GM21515 (cell line): Measurements from ENCODE around the gene C22orf39.

Experiments used
- ATAC-seq: cut with Tn5 transposase; IDR thresholded peaks from one replicate; pipeline ENCODE4 v1.9.1; 2021; ENCODE audit not compliant: unreplicated experiment

C22orf39 gene

DNA sequence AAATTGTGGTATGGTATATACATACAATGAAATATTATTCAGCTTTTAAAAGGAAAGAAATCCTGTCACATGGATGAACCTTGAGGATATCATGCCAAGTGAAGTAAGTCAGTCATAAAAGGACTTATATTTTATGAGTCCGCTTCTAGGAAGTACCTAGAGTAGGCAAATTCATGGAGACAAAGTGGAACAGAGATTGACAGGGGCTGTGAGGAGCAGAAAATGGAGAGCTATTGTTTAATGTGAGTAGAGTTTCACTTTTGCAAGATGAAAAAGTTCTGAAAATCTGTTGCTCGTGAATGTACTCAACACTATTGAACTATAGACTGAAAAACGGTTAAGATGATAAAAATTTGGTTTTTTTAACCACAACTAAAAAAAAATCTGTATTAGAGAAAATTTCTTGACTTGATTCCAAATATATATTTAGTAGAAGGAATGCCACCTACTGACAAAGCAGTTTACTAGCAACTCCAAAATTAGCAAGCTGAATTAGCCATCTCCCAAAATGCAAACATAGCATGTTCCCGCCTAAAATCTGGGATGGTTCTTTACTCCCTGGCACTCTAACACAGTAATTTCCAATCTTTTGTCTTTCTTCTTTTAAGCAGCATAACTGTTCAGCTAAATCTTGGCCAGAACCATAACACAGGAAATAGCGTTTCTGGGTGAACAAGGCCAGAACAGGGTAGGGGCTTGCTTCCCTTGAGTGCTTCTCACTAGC lies 30.0 kb upstream of the C22orf39 start:
- no peak for ATAC-seq

DNA sequence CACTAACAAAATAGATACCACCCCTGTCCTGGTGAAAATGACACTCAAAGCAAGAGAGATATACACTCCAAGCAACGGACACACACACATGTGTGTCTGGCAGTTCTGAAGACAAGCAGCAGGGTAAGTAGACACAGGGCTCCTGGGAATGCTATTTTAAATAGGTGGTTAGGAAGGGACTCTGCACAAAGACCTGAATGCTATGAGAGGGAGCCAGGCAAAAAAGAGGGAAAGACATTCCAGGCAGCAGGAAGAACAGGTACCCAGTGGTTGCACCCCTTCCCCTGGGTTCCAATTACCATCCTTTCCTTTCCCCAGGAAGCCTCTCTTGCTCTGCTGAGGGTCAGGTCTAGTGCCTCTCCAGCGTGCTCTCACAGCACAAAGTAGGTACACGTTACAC lies 28.5 kb upstream of the C22orf39 start:
- no peak for ATAC-seq

DNA sequence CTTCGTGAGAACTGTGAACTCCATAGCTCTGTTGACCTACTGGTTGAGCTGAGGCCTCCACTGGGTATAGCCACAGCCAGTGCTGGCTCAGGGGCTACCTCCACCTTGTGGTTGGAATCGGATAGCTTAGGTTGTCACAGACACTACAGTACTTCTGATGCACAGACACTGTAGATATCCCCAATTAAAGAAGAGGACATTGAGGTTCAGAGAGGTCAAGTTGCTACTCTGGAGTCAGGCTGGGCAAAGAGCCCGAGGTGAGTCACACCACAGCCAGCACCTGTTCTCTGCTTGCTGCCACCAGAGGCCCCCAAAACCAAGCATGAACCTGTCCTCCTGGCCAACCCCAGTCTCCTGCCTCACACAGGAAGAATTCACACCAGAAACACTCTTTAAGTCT lies 26.1 kb upstream of the C22orf39 start:
- no peak for ATAC-seq

DNA sequence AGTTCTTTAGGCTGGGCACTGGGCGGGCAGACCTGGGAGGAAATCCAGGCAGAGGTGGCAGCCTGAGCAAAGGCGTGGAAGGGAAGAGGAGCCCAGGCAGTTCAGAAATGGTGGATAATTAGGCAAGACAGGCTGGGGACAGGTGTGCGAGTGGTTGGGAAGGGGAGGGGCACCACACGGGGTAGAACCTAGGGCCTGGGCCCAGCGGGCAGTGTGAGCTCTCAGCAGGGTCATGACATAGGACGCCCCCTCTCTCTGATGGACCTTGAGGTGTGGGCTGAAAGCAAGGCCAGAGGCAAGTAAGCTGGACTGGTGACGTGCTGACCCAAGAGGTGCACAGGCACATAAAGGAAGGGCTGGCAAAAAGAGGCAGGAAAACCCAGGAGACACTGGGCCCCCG lies 24.7 kb upstream of the C22orf39 start:
- ATAC-seq, result no peak

DNA sequence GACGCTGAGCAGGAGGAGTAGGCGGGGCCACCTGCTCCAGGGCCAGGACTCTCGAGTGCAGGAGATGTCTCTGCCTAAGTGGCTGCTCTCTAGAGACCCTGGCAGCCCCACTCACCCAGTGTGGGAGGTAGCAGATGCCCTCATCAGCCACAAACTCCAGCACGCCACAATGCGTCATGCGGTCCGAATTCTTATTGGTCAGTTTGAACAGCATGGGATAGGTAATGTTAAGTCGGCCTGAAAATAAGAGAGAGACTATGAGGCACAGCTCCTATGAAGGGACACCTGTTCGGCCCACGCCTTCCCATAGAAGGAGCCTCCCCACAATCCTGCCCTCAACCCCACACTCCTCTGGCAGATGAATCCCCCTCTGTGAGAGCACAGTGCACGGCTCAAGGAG lies 24.1 kb upstream of the C22orf39 start:
- no peak for ATAC-seq

DNA sequence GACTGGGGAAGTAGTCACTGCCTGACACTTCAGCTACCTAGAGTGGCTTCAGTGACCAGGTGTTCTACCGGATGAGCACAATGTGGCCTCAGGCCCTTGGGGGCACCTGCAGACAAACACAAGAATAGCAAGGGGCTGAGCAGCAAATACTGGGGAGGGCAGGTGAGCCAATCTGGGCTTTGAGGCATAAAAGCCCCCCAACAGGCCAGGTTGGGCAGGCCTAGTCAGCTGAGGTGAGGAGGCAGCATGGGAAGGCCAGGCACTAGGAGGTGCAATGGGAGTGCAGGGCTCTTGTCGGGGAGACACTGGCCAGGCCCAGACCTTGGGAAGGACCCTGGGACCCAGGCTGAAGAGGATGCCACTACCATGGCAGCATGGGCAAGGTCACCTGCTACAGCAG lies 22.5 kb upstream of the C22orf39 start:
- no peak for ATAC-seq

DNA sequence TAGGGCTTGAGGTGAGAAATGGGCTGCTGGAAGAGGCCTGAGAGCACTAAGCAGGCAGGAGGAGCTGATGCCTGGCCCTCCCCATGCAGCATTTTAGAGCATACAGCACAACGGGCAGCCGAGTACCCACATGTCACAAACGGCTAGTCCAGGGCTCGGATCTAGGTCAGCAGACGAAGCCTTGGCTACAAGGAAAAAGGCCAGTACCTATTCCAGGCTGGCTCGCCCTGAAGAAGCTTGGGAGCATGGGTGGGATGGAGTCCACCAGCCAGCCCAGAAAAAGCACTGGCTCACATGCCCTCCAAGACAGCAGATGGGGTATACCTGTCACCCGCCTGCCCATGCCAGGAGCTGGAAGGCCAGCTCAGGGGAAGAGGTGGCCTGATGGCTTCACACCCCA lies 21.9 kb upstream of the C22orf39 start:
- ATAC-seq, result no peak

DNA sequence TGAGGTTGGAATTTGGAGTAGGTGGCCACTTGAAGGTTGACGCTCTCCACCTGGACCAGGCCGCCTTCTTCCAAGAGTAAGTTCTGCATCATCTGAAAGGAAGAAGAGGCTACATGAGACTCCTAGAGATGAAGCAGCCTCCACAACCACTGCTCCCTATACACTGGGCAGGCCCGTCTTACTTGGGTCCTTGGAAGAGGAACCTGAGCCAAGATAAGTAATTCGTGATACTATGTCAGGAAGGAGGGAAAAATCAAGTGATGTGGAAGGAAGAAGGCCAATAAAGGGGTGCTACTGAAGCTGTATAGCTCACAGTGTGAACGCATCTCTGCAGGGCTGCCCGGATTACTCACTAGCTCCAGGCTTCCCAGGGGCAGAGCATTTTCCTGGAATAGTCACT lies 20.4 kb upstream of the C22orf39 start:
- ATAC-seq, result no peak

DNA sequence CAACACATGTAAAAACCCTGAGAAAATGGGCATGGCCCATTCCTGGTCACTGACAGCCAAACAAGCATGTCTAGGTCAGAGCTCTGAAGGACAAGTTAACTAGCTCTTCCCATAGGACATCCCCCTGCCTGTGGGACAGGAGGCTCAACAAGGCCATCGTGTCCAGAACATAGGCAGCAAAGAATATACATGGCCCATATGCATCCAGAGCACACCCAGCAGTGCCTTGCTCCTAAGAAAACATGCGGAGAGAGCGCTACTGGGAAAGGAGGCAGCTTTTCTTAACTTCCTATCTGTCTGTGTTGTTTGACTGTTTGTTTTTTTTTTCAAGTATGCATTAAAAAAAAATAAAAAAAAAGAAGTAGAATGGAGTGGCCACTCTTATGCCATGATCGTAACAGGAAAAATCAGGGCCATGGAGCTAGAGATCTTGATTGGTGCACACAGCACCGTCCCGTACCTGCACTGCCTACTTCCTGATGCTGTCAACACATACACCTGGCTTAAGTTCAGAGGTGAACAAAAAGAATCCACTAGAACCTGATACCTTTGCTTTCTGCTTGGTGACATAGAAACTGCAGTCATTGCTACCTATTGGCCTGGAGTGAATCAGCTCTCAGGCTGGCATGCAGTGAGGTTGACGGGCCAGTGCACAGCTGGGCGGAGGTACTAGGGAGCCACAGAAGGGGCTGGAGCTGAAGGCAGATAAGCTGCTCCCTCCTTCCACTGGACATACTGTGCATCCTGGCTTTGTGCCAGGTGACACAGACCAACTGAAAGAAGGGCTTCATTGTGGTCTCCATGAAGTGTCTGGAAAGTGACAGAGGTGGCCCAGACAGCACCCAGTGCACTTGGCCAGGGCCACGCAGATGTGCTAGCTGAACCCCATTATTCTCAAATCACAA lies 19.6 kb upstream of the C22orf39 start:
- no peak for ATAC-seq

DNA sequence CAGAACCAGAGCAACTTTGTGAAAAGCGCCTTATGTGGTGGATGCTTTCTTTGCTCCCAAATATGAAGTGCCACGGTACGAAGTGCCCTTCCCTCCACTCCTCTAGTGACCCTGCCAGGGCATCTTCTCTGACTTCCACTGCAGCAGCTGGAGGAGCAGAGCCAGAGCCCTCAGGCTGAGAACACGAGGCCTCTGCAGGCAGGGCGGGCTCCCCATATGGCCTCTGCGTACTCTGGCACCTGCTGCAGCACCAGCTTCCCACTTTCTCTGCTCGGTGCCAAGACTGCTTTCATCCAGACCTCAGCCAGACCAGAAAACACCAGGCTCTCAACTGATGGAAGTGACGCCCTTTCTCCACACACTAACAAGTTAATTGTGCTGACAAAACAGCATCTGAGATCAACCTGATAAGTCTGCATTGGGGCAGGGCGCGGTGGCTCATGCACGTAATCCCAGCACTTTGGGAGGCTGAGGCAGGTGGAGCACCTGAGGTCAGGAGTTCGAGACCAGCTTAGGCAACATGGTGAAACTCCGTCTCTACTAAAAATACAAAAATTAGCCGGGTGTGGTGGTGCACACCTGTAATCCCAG lies 18.7 kb upstream of the C22orf39 start:
- ATAC-seq, result no peak

DNA sequence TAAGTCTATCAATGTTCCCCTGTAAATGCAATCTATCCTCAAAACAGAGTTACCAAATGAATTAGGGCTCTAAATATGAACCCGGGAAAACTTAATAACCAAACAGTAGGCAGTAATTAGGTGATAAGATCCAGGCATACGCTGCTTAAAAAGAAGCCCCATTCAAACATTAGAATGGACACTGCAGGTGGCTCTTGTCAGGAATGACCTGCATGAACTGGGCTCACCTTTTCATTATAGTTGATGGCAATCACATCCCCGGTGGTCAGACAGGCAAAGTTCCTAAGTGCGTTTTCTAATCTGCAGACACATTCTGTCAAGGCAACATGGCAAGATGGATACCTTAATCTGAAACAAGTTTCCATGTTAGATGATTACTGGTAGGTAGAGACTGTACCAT lies 17.5 kb upstream of the C22orf39 start:
- no peak for ATAC-seq

DNA sequence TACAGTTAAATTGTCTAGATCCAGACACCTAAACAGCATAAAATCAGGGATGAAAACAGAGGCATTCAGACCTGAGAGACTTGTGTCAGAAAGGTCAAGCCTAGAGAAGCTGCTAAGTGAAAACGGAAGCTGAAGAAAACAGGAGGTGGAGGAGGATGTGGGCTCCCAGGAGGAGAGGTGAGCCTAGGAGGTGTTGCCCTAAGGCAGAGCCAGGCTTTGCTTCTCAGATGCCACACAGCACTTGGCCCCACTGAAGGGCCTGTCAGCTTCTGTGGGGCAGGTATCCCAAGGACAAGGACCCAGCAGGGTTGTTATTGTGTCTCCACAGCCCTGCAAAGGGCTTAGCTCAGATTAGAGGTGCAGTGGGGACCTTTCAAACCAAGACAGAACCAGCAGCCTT lies 17.0 kb upstream of the C22orf39 start:
- ATAC-seq, result no peak

DNA sequence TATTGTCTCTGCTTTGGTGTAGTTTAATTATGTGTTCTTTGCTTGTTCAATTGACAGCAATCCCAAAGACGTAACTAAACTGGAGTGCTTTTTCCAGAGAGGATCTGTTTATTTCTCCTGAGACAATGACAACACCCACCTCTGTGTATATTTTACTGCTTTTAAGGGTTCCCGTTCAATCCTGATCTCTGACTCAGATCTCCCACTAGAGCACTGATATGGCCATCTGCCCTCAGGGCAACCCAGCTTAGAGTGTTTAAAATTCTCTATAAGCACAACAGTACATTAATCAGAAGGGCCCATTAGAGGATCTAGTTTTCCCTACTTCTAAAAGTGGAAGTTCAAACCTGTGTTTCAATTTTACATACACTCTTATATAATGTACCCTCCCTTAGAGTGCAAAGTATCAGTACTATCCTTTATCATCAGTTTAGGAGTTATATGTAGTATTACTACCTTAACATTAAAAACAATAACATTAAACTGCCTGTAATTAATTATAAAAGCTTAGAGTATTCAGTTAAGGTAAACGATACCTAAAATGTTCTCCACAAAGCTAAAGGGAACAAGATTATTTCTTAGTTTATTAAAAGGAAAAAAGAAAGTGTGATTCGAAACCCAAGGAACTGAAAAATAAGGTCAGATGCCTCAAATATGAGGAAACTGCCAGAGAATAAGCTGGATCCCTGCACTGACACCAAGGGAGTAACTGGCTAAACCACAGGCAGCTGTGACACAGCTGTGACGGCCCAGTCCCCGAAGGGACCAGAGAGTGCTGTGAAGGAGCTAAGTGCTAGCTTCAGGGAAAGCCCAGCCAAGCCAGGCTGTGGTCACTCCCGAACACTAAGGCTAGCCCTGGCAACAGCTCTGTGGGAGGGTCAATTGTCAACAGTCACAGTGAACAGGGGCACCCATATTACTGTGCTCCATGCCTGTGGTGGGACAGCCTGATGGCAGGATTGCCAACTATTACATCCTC lies 16.3 kb upstream of the C22orf39 start:
- no peak for ATAC-seq

DNA sequence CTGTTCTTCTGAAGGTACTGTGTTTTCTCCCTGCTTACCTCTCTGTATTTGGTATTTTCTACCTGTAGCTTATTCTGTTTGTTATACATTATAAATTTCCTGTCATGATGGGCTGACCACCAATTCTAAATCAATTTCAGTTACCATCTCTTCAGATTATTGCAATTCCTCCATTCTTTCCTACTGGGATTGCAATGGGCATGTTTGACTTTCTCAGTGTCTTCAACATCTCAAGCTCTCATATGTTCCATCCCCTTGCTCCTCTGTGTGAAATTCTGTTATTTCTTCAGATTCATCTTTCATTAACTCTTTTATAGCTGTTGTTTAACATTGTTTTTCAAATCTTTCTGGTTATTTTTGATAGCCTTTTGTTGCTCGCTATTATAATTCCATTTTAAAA lies 15.5 kb upstream of the C22orf39 start:
- ATAC-seq, result no peak

DNA sequence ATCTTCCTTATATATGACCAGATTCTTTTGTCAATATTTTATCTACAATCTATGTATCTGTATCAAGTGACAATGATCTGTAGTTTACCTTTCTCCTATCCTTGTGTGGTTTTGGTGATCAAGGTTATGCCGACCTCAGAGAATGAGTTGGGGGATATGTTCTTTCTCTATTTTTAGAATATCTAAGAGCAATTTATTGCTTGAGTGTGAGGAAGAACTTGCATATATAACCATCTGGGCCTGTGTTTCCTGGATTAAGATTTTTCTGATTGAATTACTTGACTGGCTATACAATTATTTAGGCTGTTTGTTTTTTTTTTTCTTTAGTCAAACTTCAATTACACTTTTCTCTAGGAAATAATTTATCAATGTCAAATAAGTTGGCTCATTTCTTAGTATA lies 14.0 kb upstream of the C22orf39 start:
- ATAC-seq, result no peak

DNA sequence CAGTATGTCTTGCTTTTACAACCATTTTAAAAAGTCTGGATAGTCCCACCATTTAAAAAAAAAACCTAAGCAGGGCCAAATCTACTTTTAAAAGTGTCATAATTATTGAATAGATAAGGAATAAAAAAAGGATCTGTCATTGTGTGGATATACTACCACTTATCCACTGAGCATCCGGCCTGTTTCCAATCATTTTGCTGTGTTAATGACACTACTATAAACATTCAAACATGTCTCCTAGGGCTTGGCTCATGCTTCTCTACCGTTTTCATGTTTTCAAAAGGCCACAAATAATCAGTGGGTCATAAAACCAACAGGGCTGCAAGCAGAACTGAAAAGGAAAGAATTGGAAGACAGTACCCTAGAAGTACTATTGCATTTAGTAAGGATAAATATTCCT lies 12.5 kb upstream of the C22orf39 start:
- ATAC-seq, result no peak

DNA sequence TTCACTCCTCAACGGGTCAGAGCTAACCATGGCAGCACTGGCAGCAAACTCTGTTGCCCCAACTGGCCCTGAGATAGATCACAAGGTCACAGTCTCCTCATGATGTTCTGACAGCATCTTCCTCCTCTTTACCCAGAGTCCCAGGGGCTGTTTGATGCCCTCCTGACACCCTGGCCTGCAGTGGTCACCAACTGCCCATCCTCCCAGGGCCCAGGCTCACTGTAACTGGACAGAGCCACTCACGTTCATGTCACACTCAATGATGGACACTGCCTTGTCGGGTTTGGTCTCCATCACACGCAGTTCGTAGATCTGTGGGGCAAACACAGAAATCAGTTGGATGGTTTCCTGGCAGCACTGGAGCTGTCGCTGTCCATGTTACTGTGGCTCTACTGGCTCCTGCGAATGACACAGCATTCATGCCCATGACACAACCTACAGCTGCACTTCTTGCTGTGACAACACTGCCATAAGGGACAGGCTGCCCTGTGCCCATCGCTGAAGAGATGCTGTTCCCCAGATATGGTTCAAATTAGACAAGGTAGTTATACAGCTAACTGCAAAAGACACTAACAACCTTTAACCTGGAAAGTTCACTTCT lies 10.4 kb upstream of the C22orf39 start:
- ATAC-seq, result no peak

DNA sequence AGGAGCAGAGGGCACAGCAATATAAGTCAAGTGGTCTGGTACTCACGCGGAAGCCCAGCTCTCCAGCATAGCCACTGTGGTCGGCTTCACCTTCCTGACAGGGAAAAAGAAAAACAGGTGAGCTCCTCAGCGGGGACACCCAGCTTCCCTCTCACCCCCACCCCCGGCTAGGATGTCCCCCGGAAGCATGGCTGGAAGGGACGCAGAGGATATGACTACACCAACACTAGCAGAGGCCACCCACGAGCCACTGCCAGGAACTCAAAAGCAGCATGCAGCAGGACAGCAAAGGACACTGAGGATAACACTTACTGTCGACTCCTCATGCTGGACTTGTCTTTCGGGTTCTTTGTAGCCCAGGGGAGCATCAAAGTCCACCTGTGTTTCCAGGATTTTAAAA lies 9.0 kb upstream of the C22orf39 start:
- ATAC-seq, result no peak

DNA sequence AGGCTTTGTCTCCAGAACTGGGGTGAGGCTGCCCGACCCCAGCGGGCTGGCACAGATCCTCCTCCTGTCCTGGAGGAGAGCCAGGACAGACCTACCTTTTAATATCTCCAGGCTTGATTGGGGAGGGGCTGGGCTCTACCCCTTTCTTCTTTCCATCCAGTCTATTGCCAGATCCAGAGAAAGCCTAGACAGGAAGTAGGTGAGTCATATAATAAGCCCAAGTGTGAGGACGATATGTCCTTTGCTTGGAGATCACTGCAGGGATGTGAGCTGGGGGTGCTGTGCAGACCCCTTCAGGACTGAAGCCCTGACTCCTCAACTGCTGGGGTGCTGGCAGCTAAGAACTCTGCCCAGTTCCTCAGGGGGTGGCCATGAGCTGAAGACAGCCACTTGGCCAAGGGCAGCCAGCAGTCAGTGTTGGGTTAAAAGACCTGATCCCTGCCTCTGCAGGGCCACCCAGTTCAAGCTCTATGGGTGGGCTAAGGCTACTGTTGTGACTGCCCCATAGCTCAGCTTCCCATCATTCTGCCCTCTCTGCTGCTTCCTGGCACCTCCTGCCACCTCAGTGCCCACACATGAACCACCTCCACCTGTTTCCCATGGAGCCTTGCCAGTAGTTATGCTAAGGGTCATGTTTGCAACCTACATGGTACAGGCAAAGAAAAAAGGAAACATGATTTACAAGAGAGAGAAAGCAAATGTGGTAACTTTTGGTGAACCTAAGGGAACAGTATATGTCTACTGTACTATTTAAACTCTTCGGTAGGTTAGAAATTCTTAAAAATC lies 8.3 kb upstream of the C22orf39 start:
- no peak for ATAC-seq

DNA sequence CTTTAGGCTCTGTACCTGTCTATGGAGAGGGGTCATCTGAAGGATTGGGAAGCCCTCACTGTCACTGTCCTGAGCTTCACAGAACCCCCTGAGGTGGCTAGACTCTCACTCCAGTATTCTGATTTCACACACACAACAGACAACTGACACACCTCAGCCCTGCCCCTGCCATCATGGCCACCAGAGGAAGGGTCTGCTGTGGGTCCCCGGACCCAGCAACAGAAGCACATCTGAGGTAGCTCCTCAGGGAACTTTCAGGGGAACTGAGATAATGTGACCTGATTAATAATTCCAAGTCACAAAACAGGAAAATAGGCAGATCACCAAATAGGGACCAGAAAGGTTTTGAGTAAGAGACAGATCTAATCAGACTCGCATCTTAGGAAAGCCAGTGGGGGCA lies 7.5 kb upstream of the C22orf39 start:
- ATAC-seq, result no peak
